ENCODE data around the gene AP3B1. TPM values are rescaled to one million over a fixed set of nuclear protein-coding genes. Genes with fewer than 3 reads are reported as not detected.

Gene AP3B1
- total RNA-seq, 4 donors from 2014 or later = 33.8 to 38.6 (median 36.0) TPM

Small RNAs within 50 kb of the gene (small RNA-seq; reads per million reads assigned to genes)
- 0 reads per million in 4 donors for gene RF00019
- gene RNU6-183P = 0 reads per million in 4 donors

Other genes with a start within 250 kb of the AP3B1 start
- gene SCAMP1, start 65.9 kb upstream of the AP3B1 start, total RNA-seq = 10 to 100 TPM; 32.1 to 45.8 (median 38.9) TPM